H1 (cell line): ENCODE data around the gene MYO18A. TPM values are rescaled to one million over a fixed set of nuclear protein-coding genes. Genes with fewer than 3 reads are reported as not detected.

Experiments used
- E2F6 ChIP-seq: IDR thresholded peaks from 2 replicates; pipeline ENCODE4 v1.6.1; 2012; ENCODE audit warnings: inconsistent platforms
- MAFK ChIP-seq: IDR thresholded peaks from 2 replicates; pipeline ENCODE4 v1.6.1; 2012; ENCODE audit warnings: low read depth, mild to moderate bottlenecking, improper control_type of control experiment, low read length
- MAX ChIP-seq: IDR thresholded peaks from 2 replicates; pipeline ENCODE4 v1.6.1; 2012; ENCODE audit warnings: inconsistent platforms
- RBBP5 ChIP-seq: IDR thresholded peaks from 2 replicates; pipeline ENCODE4 v1.7.1; 2012; ENCODE audit warnings: low read depth, mild to moderate bottlenecking, inconsistent platforms, low read length, moderate library complexity, borderline replicate concordance
- SIRT6 ChIP-seq: IDR thresholded peaks from one replicate; pipeline ENCODE4 v1.7.1; 2012; ENCODE audit warnings: low read length, inconsistent platforms
- SP1 ChIP-seq: IDR thresholded peaks from 2 replicates; pipeline ENCODE4 v1.6.1; 2011; ENCODE audit warnings: low read depth, low read length
- polyA plus RNA-seq, 7 experiments: library from polyadenylated mRNA; depleted of rRNA in 3 of 7; stranded (reverse) in 5 of 7; unstranded in 2 of 7; fragments of >200 nt in 5 of 7; fragments of 200-250 nt in 2 of 7; gene quantifications; 1 replicate in 5 of 7; 2 replicates in 1 of 7; 4 replicates in 1 of 7; pipeline versions ENCODE4 v1.2.1 to v1.2.3, GENCODE V29; 2011 to 2013; ENCODE audit warnings: missing spikeins in 2 of 7, mixed read lengths in 2 of 7
- total RNA-seq: library from RNA; stranded (reverse); fragmentation: NEBNext Ultra II Directional; extraction: Animal tissue kit (Norgen Biotek cat#: 25700); gene quantifications from 2 replicates; pipeline ENCODE4 v1.2.1, GENCODE V29; 2021

Gene MYO18A
- total and polyA plus RNA-seq, 2 of the 8 experiments (the other 6 are each of a cell fraction or from before 2014, with no cell fraction given), result 7.6 to 43.8 TPM

DNA sequence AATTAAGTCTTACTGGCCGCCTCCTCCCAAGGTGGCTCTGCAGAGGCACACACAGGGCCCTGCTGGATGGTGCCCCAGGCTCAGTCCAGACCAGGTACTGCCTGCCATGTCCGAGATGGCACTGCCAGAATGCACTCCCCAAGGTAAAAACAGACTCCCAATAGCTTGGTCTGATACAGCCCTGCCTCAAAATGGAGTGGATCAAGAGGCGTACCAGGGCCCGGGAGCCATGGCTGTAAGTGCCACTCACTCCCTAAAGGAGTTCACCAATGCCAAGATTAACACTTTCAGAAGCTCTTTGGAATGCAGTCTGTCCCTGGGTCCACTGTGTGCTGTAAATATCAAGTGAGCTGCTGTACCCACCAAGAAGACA lies 576 bp upstream of the MYO18A start (continued):
- TF ChIP-seq E2F6, result no peak
- no peak for TF ChIP-seq RBBP5
- no peak for TF ChIP-seq SP1
- TF ChIP-seq MAFK, result no peak
- TF ChIP-seq SIRT6, result no peak
- no peak for TF ChIP-seq MAX
- TF ChIP-seq, all 59 proteins: peak for 0
